Measurements from ENCODE around the gene EDC3. TPM values are rescaled to one million over a fixed set of nuclear protein-coding genes. Genes with fewer than 3 reads are reported as not detected.

The EDC3 gene
- total and polyA plus RNA-seq, 2 donors = 16.0 to 20.8 TPM

DNA sequence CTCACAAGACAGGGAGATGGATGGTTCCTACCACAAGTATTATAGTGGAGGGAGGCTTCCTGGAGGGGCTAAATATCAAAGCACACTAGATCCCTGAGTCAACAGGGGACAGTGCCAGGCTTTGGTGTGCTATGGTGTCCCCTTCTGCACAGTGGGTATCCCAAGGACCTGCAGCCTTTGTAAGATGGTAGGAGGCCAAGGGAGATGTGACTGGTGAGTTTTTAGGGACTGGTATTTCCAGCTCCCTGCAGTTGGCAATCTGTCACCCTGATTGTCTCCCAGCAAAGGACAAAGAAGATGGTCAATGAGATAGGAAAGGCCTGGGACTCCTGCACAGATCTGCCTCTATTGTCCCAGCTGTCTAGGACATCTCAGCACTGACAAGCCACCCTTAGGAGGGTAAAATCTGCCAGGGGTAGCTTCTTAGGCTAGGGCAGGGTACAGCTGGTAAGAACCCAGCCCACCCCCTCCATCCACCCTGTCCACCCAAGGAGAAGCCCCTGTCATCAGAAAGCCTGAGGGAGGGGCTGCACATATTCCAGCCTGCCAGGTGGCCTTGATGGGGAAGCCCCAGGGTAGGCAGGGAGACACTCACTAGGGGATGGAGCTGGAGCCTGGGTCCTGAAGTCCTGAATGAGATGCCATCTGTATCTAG is 28.9 kb upstream of the EDC3 start:
- DNase-seq (ENCODE audit: extremely low spot score) = no peak
- no peaks in the 10 kb centered on the region for H3K36me3 ChIP-seq (ENCODE audit: insufficient read depth)
- H3K27ac ChIP-seq (ENCODE audit: low read depth) = no peak overlapping the region
- no peaks in the 10 kb centered on the region for H3K4me1 ChIP-seq (ENCODE audit: insufficient read depth)
- no peak overlapping the region for H3K4me3 ChIP-seq (ENCODE audit: low read depth, low read length)

DNA sequence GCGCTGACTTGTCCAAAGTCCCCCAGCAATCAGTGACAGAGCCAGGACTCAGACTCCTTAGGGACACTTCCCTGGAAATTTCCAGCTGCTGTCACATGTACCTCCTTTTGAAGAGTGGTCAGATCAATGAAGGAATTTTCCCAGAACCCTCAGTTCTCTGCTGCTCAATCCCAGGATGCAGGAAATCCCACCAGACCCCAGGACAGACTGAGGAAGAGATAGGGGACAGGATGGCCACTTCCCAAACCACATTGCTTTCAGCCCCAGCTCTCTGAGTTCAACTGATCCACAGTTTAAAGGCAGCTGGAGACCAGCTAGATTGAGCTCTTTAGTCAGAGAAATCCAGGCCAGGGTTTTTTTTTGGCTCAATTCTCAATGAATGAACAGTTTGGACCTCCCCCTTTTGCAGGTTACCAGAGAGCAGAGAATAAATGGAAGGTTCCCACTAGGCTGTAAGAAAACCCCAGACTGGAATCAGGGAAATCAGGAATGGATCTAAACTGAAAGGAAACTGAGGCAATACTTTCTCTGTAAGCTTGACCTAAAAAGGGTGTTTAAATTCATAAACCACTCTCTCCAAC is 28.0 kb upstream of the EDC3 start:
- Histone ChIP-seq H3K4me1 (ENCODE audit: insufficient read depth) (no peaks in the 10 kb centered on the region), H3K4me3 (ENCODE audit: low read depth, low read length) (no peak overlapping the region), H3K36me3 (ENCODE audit: insufficient read depth) (no peaks in the 10 kb centered on the region), H3K27ac (ENCODE audit: low read depth) (no peak overlapping the region)
- 80% methylated on average over 1 of the region's 1 CpG for WGBS
- DNase-seq (ENCODE audit: extremely low spot score) = peak; percentile 28

DNA sequence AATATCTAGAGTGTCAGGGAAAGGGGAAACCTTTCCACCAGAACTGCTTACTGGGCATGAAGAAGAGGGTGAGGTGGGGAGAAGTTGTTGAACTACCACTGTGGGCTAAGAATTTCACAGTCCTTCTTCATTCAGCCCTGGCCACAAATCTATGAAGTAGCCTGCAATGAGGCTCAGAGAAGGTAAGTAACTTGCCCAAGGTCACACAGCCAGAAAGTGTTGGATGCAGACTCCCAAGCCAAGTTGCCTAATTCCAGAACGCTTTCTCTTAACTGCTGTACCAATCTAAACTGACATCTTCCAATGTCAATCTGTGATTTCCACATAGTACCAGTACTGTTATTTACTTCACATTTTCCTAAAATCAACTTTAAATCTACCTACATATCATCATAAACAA is 27.4 kb upstream of the EDC3 start:
- 78% methylated on average over 1 of the region's 1 CpG for WGBS

DNA sequence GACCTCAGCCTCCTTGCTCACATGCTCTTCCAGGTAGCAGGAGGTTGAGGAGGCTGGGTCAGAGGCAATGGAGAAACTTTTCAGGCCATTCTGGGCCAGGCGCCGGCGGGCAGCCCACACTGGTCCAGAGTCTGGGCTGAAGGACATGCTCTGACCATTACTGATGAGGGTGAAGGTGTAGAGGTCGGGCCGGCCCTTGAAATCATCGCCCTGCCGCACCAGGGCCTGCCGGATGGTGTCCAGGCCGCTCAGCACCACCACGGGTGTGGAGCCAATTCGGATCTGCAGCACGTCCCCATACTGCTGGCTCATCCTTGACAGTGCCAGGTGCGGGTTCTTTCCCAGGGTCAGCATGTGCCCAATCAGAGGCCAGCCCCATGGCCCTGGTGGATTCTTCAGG is 26.8 kb upstream of the EDC3 start:
- H3K36me3 ChIP-seq (ENCODE audit: insufficient read depth) = no peaks in the 10 kb centered on the region
- WGBS = 87% methylated on average over 13 of the region's 13 CpGs
- H3K4me3 ChIP-seq (ENCODE audit: low read depth, low read length) = no peak overlapping the region
- H3K4me1 ChIP-seq (ENCODE audit: insufficient read depth) = no peaks in the 10 kb centered on the region
- DNase-seq (ENCODE audit: extremely low spot score) = no peak
- H3K27ac ChIP-seq (ENCODE audit: low read depth) = no peak overlapping the region

More for the DNA sequence above, 27.4 kb upstream of the EDC3 start:
- Histone ChIP-seq H3K27ac (ENCODE audit: low read depth) (no peak overlapping the region), H3K4me3 (ENCODE audit: low read depth, low read length) (no peak overlapping the region), H3K36me3 (ENCODE audit: insufficient read depth) (no peaks in the 10 kb centered on the region), H3K4me1 (ENCODE audit: insufficient read depth) (no peaks in the 10 kb centered on the region)
- DNase-seq (ENCODE audit: extremely low spot score) = no peak

DNA sequence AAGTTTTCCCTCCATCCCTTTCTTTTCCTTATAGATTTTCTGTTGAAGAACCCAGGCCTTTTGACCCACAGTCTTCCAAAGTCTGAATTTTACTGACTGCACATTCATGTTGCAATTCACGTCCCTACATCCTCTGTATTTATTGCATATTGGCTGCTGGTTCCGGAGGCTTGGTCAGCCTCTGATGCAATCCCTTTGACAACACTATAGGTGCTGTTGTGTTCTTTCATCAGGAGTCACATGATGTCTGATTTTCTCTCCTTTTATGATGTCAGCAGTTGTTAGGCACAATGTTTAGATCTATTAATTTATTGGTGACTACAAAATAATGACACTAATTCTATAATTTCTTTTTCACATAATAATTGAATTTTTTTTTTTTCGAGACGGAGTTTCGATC is 20.8 kb upstream of the EDC3 start:
- no peaks in the 10 kb centered on the region for H3K4me1 ChIP-seq (ENCODE audit: insufficient read depth)
- H3K4me3 ChIP-seq (ENCODE audit: low read depth, low read length) = no peak overlapping the region
- WGBS = 75% methylated on average over 5 of the region's 5 CpGs
- H3K36me3 ChIP-seq (ENCODE audit: insufficient read depth) = no peaks in the 10 kb centered on the region
- no peak overlapping the region for H3K27ac ChIP-seq (ENCODE audit: low read depth)
- no peak for DNase-seq (ENCODE audit: extremely low spot score)

DNA sequence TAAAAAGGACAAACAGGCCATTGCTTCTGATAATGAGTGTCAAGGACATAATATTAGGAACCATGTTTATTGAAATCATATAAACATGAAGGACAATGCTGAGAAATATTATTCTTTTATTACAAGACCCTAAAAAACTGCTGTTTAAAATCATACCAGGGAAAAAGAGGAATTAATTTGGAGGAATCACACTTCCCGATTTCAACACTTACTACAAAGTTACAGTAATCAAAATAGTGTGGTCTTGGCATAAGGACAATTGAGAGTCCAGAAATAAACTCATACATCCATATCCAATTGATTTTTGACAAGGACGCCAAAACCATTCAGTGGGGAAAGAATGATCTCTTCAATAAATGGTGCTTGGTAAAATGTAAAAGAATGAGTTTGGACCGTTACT is 16.5 kb upstream of the EDC3 start:
- WGBS = 78% methylated on average over 3 of the region's 3 CpGs
- no peaks in the 10 kb centered on the region for H3K36me3 ChIP-seq (ENCODE audit: insufficient read depth)
- no peak for DNase-seq (ENCODE audit: extremely low spot score)
- no peak overlapping the region for H3K27ac ChIP-seq (ENCODE audit: low read depth)
- no peak overlapping the region for H3K4me3 ChIP-seq (ENCODE audit: low read depth, low read length)
- H3K4me1 ChIP-seq (ENCODE audit: insufficient read depth) = no peaks in the 10 kb centered on the region

- WGBS = 47% methylated on average over 3 of the region's 3 CpGs
- no peaks in the 10 kb centered on the region for H3K36me3 ChIP-seq (ENCODE audit: insufficient read depth)
- no peak overlapping the region for H3K4me3 ChIP-seq (ENCODE audit: low read depth, low read length)
- no peak for DNase-seq (ENCODE audit: extremely low spot score)
- H3K4me1 ChIP-seq (ENCODE audit: insufficient read depth) = no peaks in the 10 kb centered on the region
- no peak overlapping the region for H3K27ac ChIP-seq (ENCODE audit: low read depth)
These were observed 14.7 kb upstream of the EDC3 start for GRCh38 chr15:74710319-74711094.

- Histone ChIP-seq H3K4me3 (ENCODE audit: low read depth, low read length) (no peak overlapping the region), H3K27ac (ENCODE audit: low read depth) (no peak overlapping the region), H3K4me1 (ENCODE audit: insufficient read depth) (no peaks in the 10 kb centered on the region), H3K36me3 (ENCODE audit: insufficient read depth) (no peaks in the 10 kb centered on the region)
- no peak for DNase-seq (ENCODE audit: extremely low spot score)
- 63% methylated on average over 3 of the region's 3 CpGs for WGBS
These were observed 14.1 kb upstream of the EDC3 start for GRCh38 chr15:74709892-74710291.

DNA sequence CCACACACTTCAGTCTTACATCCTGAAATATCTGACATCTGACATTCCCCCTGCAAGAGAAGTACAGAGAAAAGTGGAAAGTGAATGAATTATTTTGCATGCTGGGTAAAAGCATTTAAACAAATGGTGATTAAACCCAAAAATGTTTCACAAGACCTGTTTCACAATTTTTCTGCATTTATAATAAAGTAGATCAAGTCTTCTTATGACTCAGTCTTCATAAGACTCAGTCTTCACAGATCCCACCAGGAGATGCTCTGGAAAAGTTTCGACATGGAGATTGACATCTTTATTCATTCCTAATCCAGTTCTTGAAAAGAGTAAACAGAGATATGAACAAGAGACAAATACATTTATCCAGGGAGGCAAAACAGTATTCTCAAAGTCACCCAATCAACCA is 13.2 kb upstream of the EDC3 start:
- H3K4me1 ChIP-seq (ENCODE audit: insufficient read depth) = no peaks in the 10 kb centered on the region
- 51% methylated on average over 1 of the region's 1 CpG for whole genome bisulfite sequencing
- no peak for DNase-seq (ENCODE audit: extremely low spot score)
- no peaks in the 10 kb centered on the region for H3K36me3 ChIP-seq (ENCODE audit: insufficient read depth)
- no peak overlapping the region for H3K4me3 ChIP-seq (ENCODE audit: low read depth, low read length)
- H3K27ac ChIP-seq (ENCODE audit: low read depth) = no peak overlapping the region

GRCh38 chr15:74696808-74697207 is 984 bp upstream of the EDC3 start:
- Histone ChIP-seq H3K27ac (ENCODE audit: low read depth) (no peak overlapping the region), H3K4me1 (ENCODE audit: insufficient read depth) (peaks cover 2% of the 10 kb centered on the region), H3K4me3 (ENCODE audit: low read depth, low read length) (no peak overlapping the region), H3K36me3 (ENCODE audit: insufficient read depth) (no peaks in the 10 kb centered on the region)
- 63% methylated on average over 2 of the region's 2 CpGs for WGBS
- no peak for DNase-seq (ENCODE audit: extremely low spot score)

DNA sequence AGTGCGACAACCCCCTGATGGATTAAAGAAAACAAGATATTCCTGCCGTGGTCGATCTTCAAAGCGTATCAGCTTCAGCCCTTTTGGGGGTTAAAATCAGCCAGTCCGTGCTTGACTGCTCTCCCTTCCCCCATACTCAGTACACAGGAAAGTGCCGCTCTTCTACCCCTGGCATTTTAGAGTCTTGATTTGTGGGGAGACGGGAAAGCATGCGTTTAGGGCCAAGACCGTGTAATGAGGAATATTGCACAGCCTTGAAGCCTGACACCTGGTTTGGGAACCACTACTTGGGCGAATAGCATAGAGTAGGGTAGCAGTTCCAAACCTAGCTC is 540 bp upstream of the EDC3 start:
- WGBS = 2% methylated on average over 10 of the region's 10 CpGs
- no peak for DNase-seq (ENCODE audit: extremely low spot score)
- H3K4me1 ChIP-seq (ENCODE audit: insufficient read depth) = peaks cover 2% of the 10 kb centered on the region
- H3K4me3 ChIP-seq (ENCODE audit: low read depth, low read length) = peak overlapping the region; percentile 89
- no peak overlapping the region for H3K27ac ChIP-seq (ENCODE audit: low read depth)
- no peaks in the 10 kb centered on the region for H3K36me3 ChIP-seq (ENCODE audit: insufficient read depth)

- Histone ChIP-seq H3K27ac (ENCODE audit: low read depth) (no peak overlapping the region), H3K4me1 (ENCODE audit: insufficient read depth) (peaks cover 2% of the 10 kb centered on the region), H3K4me3 (ENCODE audit: low read depth, low read length) (no peak overlapping the region), H3K36me3 (ENCODE audit: insufficient read depth) (no peaks in the 10 kb centered on the region)
- 84% methylated on average over 1 of the region's 1 CpG for WGBS
- DNase-seq (ENCODE audit: extremely low spot score) = no peak
These were observed 3.5 kb downstream of the EDC3 start for GRCh38 chr15:74692327-74692726.

DNA sequence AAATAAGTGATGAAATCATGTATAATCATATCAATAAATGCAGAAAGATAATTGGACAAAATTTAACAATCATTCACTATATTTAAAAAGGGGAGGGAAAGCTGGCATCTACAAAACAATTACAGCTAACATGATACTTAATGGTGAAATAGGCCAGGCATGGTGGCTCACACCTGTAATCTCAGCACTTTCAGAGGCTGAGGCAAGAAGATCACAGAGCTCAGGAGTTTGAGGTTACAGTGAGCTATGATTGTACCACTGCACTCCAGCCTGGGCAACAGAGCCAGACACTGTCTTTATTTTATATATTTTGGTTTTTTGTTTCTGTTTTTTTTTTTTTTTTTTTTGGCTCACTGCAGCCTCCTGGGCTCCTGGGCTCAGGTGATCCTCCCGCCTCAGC is 12.1 kb downstream of the EDC3 start:
- no peak for DNase-seq (ENCODE audit: extremely low spot score)
- no peaks in the 10 kb centered on the region for H3K4me1 ChIP-seq (ENCODE audit: insufficient read depth)
- no peak overlapping the region for H3K27ac ChIP-seq (ENCODE audit: low read depth)
- WGBS = 100% methylated on average over 1 of the region's 1 CpG
- no peak overlapping the region for H3K4me3 ChIP-seq (ENCODE audit: low read depth, low read length)
- no peaks in the 10 kb centered on the region for H3K36me3 ChIP-seq (ENCODE audit: insufficient read depth)

DNA sequence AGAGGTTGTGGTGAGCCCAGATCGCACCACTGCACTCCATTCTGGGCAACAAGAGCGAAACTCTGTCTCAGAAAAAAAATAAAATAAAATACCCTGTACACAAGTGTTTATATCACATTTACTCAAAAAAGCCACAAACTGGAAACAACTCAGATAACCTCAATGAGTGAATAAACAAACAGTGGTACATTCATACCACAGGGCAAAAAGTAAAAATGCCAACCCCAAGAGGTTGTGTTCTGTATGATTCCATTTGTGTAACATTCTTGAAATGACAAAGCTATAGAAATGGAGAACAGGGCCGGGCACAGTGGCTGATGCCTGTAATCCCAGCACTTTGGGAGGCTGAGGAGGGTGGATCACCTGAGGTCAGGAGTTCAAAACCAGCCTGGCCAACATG is 12.9 kb downstream of the EDC3 start:
- H3K4me1 ChIP-seq (ENCODE audit: insufficient read depth) = no peaks in the 10 kb centered on the region
- H3K4me3 ChIP-seq (ENCODE audit: low read depth, low read length) = no peak overlapping the region
- no peak for DNase-seq (ENCODE audit: extremely low spot score)
- no peak overlapping the region for H3K27ac ChIP-seq (ENCODE audit: low read depth)
- 96% methylated on average over 3 of the region's 3 CpGs for WGBS
- H3K36me3 ChIP-seq (ENCODE audit: insufficient read depth) = no peaks in the 10 kb centered on the region

Measured in urinary bladder (tissue), 4 donors.